Measurements from ENCODE around the gene LRP1. TPM values are rescaled to one million over a fixed set of nuclear protein-coding genes. Genes with fewer than 3 reads are reported as not detected.

LRP1 gene
- total and polyA plus RNA-seq, 2 of the 4 experiments (the other 2 are of a cell fraction) = 73.1 to 142 TPM

- in situ Hi-C loops (cut with MboI; ENCODE audit: low sequenced_read_pairs) (no loop called here), dilution Hi-C loops (cut with HindIII; ENCODE audit: low sequenced_read_pairs, unreplicated experiment) (no loop called here), intact Hi-C loops (cut with micrococcal nuclease) (no loop called here)
- H3K27ac ChIP-seq (ENCODE audit: insufficient read depth, low read length) = no peak overlapping the region
- no peak overlapping the region for H2BK20ac ChIP-seq (ENCODE audit: low read depth, low read length)
- H2BK120ac ChIP-seq (ENCODE audit: low read depth, low read length) = no peak overlapping the region
- H3K14ac ChIP-seq (replicated peaks; ENCODE audit: low read depth, low read length) = no peak overlapping the region
- no peak overlapping the region for H4K91ac ChIP-seq (ENCODE audit: insufficient read depth, low read depth, low read length)
- H3K79me1 ChIP-seq (ENCODE audit: low read depth in 1 of 2, low read length in 2 of 2) = peaks cover 0 to 8% of the 10 kb centered on the region in 2 experiments; a peak in 3 of 4 replicates
- no peak for TF ChIP-seq CEBPB (IDR thresholded peaks at IDR 0.05; ENCODE audit: low read depth, low read length)
- TF ChIP-seq POLR2A (IDR thresholded peaks at IDR 0.05; ENCODE audit: low read depth, low read length) = no peak
- TF ChIP-seq BHLHE40 (IDR thresholded peaks at IDR 0.05; ENCODE audit: low read depth, low read length) = no peak
- TF ChIP-seq CHD1 (IDR thresholded peaks at IDR 0.05; ENCODE audit: low read depth, low read length) = no peak
- no peak for TF ChIP-seq MAFK (IDR thresholded peaks at IDR 0.05; ENCODE audit: low read depth, low read length)
- no peak for TF ChIP-seq MXI1 (IDR thresholded peaks at IDR 0.05; ENCODE audit: borderline replicate concordance, low read depth, low read length)
- TF ChIP-seq USF2 (IDR thresholded peaks at IDR 0.05; ENCODE audit: low read depth, low read length) = no peak
- no peak for TF ChIP-seq MAZ (IDR thresholded peaks at IDR 0.05; ENCODE audit: borderline replicate concordance, low read depth, low read length)
- TF ChIP-seq SMC3 (IDR thresholded peaks at IDR 0.05; ENCODE audit: low read depth, low read length) = no peak
- no peak for TF ChIP-seq RAD21 (IDR thresholded peaks at IDR 0.05; ENCODE audit: low read length)
- TF ChIP-seq FOS (IDR thresholded peaks at IDR 0.05; ENCODE audit: low read depth, low read length) = no peak
- TF ChIP-seq RCOR1 (IDR thresholded peaks at IDR 0.05; ENCODE audit: insufficient replicate concordance, low read length) = no peak
- no peak for TF ChIP-seq ELK1 (IDR thresholded peaks at IDR 0.05; ENCODE audit: borderline replicate concordance, low read depth, low read length)
- no peak for TF ChIP-seq CTCF (conservative IDR thresholded peaks at IDR 0.05; ENCODE audit: low read depth, low read length)
- no TSS peak for BruUV-seq (replicated peaks)
- no peak overlapping the region for H3K18ac ChIP-seq (ENCODE audit: low read depth, low read length)
- no peak overlapping the region for H2AFZ ChIP-seq (replicated peaks; ENCODE audit: low read length, poor library complexity)
- H3K56ac ChIP-seq (ENCODE audit: extremely low read depth, insufficient read depth, low read length) = no peak overlapping the region
- H4K8ac ChIP-seq (ENCODE audit: low read depth in 2 of 2, low read length in 2 of 2) = no peak overlapping the region
- no peak overlapping the region for H3K4me2 ChIP-seq (ENCODE audit: low read depth, low read length)
- DNase-seq = no peak
- no peaks in the 10 kb centered on the region for H3K9me3 ChIP-seq (ENCODE audit: control insufficient read depth, insufficient read depth, low read length)
- H3K36me3 ChIP-seq (ENCODE audit: control insufficient read depth, insufficient read depth, low read length) = peaks cover 100% of the 10 kb centered on the region
- no peak overlapping the region for H2BK5ac ChIP-seq (ENCODE audit: low read depth, low read length, poor library complexity, severe bottlenecking)
- no peak overlapping the region for H3K23ac ChIP-seq (ENCODE audit: low read depth, low read length)
- H4K20me1 ChIP-seq (ENCODE audit: insufficient read depth, low read length) = peaks cover 3% of the 10 kb centered on the region; the same call in 1 of the 2 replicates
- no peaks in the 10 kb centered on the region for H3K9me1 ChIP-seq (ENCODE audit: insufficient read depth, low read length)
- no peak overlapping the region for H2BK15ac ChIP-seq (ENCODE audit: low read depth, low read length)
- ChIA-PET POLR2A (ENCODE audit: unreplicated experiment) (no interaction called here), CTCF (no interaction called here)
- H3K4ac ChIP-seq (ENCODE audit: low read depth, low read length) = no peak overlapping the region
- no peaks in the 10 kb centered on the region for H3K4me1 ChIP-seq (ENCODE audit: control insufficient read depth, insufficient read depth, low read length)
- H2AK5ac ChIP-seq (ENCODE audit: low read depth, low read length) = no peak overlapping the region
- H3K4me3 ChIP-seq (ENCODE audit: insufficient read depth, low read depth, low read length) = no peak overlapping the region
- no peak for ATAC-seq (ENCODE audit: low read depth)
- no peaks in the 10 kb centered on the region for H3K27me3 ChIP-seq (ENCODE audit: control insufficient read depth, insufficient read depth, low read length)
- no peak overlapping the region for H4K5ac ChIP-seq (ENCODE audit: low read depth, low read length)
- H2AK9ac ChIP-seq (replicated peaks; ENCODE audit: low read depth, low read length, poor library complexity) = no peak overlapping the region
- H3K9ac ChIP-seq (ENCODE audit: low read depth, low read length) = no peak overlapping the region
- WGBS, 2 experiments (ENCODE audit: extremely low coverage in 2 of 2, insufficient read length in 1 of 2) = 94% methylated on average over 5 of the region's 15 CpGs; no CpG with 5 or more reads in 1 of the 2 experiments
Measured at GRCh38 chr12:57200497-57200896, 72.2 kb downstream of the LRP1 start.

All from IMR-90 (cell line).